ENCODE data around the gene CGNL1.

The CGNL1 gene

DNA sequence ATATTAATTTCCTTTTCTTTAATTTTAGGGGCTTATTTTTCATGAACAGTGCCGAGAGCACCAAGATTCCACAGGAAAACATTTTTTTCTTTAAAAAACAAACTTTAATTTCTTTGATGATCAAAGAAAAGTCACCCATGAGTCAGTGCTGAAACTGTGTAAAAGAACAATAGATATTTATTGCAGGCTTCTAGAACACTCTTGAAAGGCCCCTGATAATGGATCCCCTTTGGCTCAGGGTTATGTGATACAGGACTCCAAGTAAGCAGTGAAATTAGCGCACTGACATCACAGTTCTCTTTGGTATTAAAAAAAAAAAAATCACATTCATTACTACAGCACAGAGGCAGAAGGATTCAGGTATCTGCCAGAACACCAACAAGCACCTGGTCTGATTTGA, 149.3 kb downstream of the CGNL1 start:
- no peak for DNase-seq (ENCODE audit: low read depth, low spot score)

- no peak for DNase-seq (ENCODE audit: low read depth, low spot score)
Observed at GRCh38 chr15:57526076-57526475, 149.8 kb downstream of the CGNL1 start.

- no peak for DNase-seq (ENCODE audit: low read depth, low spot score)
Observed at GRCh38 chr15:57526615-57527014, 150.3 kb downstream of the CGNL1 start.

DNA sequence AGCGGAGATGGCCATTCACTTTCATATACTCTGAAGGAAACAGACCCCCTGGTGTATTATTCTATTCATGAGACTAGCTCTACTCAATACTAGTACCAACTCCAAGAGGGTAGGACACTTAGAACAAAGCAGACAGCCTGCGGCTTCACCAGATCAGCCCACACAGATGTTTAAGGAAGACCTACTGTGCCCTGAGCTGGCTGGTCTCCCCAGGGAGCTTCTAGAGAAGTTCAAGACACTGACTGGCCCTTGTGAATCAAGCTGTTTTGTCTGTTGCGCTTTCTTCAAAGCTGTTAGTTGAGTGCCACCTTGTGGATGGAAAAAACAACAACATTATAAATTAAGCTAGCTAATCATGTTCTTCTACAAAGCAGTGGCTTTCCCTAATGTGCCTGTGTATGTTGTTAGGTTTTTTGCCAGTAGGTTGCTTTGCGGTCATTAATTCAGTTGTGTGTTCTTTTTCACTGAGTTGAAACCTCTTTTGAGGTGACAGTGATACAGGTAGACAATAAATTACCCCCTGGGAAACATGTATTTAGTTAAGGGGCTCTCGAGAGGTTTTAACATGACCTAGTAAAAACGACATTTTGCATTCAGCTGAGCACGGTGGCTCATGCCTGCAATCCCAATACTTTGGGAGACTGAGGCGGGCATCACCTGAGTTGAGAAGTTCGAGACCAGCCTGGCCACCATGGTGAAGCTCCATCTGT, 151.2 kb downstream of the CGNL1 start:
- DNase-seq (ENCODE audit: low read depth, low spot score): peak; percentile 68

- no peak for DNase-seq (ENCODE audit: low read depth, low spot score)
Observed at GRCh38 chr15:57528940-57529565, 152.7 kb downstream of the CGNL1 start.

DNA sequence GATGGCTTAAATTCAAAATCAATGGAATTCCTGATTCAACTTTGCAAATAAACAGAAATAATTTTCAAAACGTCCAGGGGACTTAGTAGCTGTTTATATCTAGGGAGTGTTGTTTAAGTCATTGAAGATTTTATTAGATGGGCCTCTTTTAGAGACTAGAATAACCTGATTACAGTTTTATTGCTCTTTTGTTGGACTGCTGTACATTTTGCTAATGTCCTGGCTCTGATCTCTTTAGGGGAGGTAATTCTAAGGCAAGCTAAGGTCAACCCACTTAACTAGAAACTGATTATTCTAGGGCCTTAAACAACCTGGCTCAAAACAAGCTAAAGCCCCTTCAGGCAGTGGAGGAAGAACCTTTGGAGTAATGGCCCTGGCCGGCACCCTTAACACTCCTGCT, 153.4 kb downstream of the CGNL1 start:
- DNase-seq (ENCODE audit: low read depth, low spot score): no peak

- no peak for DNase-seq (ENCODE audit: low read depth, low spot score)
Observed at GRCh38 chr15:57532731-57533447, 156.6 kb downstream of the CGNL1 start.

DNA sequence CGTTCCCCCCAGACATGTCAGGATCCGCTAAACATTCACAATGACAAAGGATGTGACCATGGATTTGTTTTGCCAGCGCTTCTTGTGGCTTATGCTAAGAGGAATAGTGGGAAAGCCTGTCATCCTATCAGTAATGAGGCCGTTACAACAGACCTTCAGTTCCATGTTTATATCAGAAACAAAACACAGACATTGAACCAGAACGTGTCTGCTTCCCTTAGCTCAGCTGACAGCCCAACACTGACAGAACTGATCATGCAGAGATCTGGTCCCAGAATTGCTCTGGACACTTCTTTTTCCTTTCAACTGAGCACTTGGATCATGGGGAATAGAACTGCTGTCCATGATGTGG, 157.1 kb downstream of the CGNL1 start:
- no peak for DNase-seq (ENCODE audit: low read depth, low spot score)

- no peak for DNase-seq (ENCODE audit: low read depth, low spot score)
Observed at GRCh38 chr15:57534281-57534680, 158.0 kb downstream of the CGNL1 start.

DNA sequence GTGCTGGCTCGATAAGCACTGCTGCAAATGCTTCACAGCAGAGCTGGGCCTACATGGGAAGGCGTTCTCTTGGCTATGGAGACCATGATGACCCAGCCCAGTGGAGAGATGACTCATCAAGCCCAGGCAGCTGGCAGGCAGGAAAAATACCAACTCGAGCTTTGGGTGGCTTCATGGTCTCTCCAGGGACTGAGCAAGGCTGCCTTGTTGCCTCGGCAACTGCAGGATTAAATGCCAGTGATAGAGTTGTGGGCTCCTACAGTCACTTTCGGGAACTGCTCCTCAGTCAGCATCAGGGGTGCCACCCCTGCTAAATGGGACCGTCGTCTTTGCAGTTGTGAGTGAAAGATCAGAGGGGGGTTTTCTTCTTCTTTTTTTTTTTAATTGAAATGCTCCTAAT, 160.8 kb downstream of the CGNL1 start:
- DNase-seq (ENCODE audit: low read depth, low spot score): no peak

DNA sequence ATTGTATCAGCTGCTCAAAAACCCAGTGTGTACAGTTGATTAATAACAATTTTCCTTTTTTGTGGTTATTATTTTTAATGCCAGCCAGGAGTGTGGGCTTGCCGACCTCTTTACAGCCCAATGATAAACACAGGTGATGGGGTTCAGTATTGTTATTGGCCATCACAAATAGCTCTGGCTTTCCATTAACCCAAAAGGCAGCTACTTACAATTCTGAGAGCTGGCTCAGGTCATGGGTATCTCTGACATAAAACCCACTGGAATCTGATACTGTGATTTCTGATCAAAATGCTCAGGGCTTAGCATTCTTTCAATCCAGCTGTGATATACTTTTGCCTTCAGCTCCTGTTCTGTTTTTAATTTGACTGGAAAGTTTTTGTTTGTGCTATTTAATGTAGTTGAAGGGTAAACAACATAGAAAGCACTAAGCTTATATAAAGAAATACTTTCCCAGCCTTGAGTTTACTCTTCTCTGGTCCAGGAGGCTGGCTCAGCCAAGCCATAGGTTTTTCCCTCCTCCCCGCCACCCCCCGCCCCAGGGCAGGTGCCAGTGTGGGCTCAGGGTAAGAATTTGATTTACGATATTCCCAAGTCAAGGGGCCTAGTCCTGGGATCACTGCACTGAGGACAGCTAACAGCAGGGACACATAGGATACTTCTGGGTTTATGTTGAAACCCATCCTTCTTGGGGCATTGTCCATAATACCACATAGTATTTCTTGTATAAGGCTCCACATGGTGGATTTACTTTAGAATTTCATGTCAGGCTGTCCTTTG, 161.4 kb downstream of the CGNL1 start:
- DNase-seq (ENCODE audit: low read depth, low spot score): no peak

- DNase-seq (ENCODE audit: low read depth, low spot score): no peak
Observed at GRCh38 chr15:57538265-57538529, 161.9 kb downstream of the CGNL1 start.

DNA sequence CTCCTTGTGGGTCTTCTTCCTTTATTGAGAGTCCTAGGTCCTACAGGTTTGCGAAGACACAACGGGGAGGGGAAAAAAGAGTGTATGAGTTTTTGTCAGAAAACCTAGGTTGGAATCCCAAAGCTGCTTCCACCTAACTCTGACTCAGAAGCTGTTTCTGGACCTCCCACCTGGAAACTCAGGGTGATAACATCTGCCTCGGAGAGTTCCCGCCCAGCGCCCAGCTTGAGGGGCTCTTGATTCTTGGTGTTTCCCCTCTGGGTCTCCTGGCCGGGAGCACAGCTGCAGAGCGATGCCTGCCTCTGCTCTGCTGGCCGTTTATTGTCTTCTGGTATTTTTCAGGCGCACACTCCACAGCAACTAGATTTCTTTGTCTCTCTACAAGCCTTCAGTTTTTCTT, 162.5 kb downstream of the CGNL1 start:
- no peak for DNase-seq (ENCODE audit: low read depth, low spot score)

DNA sequence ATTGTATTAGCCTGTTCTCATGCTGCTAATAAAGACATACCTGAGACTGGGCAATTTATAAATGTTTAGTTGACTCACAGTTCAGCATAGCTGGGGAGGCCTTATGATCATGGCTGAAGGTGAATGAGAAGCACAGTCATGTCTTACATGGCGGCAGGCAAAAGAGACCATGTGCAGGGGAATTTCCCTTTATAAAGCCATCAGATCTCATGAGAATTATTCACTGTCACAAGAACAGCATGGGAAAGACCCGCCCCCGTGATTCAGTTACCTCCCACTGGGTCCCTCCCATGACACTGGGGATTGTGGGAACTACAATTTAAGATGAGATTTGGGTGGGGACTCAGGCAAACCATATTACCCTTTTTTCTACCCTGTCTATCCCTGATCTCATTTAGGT, 163.9 kb downstream of the CGNL1 start:
- no peak for DNase-seq (ENCODE audit: low read depth, low spot score)

DNA sequence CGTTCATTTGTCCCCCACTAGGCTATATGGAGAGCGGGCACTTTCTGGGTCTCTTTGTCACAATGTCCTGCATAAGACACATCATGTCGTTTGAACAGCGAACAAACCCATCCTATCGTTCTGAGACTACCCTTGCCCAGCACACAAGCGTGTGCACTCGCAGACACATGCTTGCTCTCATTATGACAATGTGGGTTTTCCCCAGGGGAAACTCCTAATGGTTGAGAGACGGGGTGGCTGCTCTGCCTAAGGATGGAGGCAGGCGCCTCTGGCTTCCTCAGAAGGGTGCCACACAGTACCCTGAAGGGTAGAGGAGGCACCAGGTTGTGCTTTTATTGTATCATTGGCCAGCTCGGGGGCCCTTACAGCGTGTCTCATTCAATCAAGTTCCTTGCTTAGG, 164.4 kb downstream of the CGNL1 start:
- DNase-seq (ENCODE audit: low read depth, low spot score): no peak

GRCh38 chr15:57541271-57541670, 165.0 kb downstream of the CGNL1 start:
- DNase-seq (ENCODE audit: low read depth, low spot score): no peak

DNA sequence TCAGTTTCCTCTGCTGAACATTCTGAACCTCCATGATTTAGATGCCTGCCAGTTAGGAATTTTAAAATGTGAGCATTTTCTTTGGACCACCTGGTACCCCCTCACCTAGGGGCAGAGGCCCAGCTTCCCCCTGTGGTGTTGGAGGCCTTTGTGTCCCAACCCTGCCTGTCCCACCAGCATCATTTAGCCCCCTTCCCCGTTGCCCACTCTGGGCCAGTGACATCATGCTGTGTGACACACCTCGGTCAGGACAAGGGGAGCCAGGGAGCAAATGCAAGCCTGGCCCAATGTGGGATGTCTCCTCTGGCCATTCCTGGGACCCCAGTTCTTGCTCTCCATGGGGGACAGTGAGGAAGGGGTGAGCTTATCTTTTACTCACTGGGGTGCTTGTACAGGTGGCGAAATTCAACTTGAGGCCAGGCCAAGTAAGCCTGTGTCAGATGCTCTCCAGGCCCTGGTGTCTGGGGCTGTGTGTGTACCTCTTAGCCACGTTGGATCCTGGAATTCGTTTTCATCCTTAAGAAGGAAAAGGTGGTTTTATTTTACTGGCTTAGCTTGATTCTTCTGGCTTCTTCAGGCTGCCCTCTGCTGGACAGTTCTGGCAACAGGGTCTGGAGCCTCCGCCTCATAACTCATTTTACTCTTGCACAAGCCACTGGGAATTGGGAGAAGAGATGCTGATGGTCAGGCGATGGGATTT, 165.7 kb downstream of the CGNL1 start:
- DNase-seq (ENCODE audit: low read depth, low spot score): no peak

DNA sequence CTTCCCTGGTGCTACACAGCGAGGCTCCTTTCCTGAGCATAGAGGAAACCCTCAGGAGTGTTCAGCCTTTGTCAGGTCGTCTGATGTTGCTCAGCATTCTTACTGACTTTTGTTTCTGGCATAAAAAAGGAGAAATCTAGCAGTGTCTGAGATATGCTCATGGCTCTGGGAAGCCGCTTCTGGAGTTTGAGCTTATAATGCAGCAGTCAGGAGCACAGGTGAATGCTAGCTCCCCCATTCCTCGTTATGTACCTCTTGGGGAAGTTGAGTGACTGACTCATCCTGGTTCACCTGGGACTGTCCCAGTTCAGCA, 166.2 kb downstream of the CGNL1 start:
- DNase-seq (ENCODE audit: low read depth, low spot score): no peak

GRCh38 chr15:57544848-57545480, 168.7 kb downstream of the CGNL1 start:
- no peak for DNase-seq (ENCODE audit: low read depth, low spot score)

GRCh38 chr15:57545995-57546394, 169.7 kb downstream of the CGNL1 start:
- no peak for DNase-seq (ENCODE audit: low read depth, low spot score)

GRCh38 chr15:57547243-57547755, 171.0 kb downstream of the CGNL1 start:
- no peak for DNase-seq (ENCODE audit: low read depth, low spot score)
